Adrenal gland (tissue), 12 donors: ENCODE measurements around the gene TET2. TPM values are rescaled to one million over a fixed set of nuclear protein-coding genes. Genes with fewer than 3 reads are reported as not detected.
"Not testable (repeated sequence)": the region's sequence is repeated elsewhere in the genome, so short reads cannot be mapped to it uniquely, and the experiment has no call there.

Experiments
- DNase-seq, 7 donors: peaks; one replicate each; pipeline ENCODE4 v3.0.0-alpha.2; 2019 to 2020
- H3K27ac ChIP-seq, 5 donors: fragments of 200-600 bp; sonication (generic) in 4 of 5; 1 replicate in 3 of 5; 2 replicates in 2 of 5; pipeline versions ENCODE4 v1.5.1 to v1.8.0; 2016 to 2020; ENCODE audit warnings: mild to moderate bottlenecking in 1 of 5
- H3K27me3 ChIP-seq: fragments of 200-600 bp; 2 replicates; pipeline ENCODE4 v1.8.0; 2021
- H3K36me3 ChIP-seq, 2 donors: fragments of 200-600 bp; replicated peaks in 1 of 2; 1 replicate in 1 of 2; 2 replicates in 1 of 2; pipeline versions ENCODE4 v1.5.1 to v1.8.0; 2018 to 2022
- H3K4me1 ChIP-seq, 2 donors: fragments of 200-600 bp; replicated peaks in 1 of 2; 1 replicate in 1 of 2; 2 replicates in 1 of 2; pipeline versions ENCODE4 v1.5.1 to v1.8.0; 2018 to 2021
- H3K4me3 ChIP-seq, 4 donors: fragments of 200-600 bp; sonication (generic) in 3 of 4; one replicate each; pipeline ENCODE4 v1.5.1; 2016 to 2018
- H3K9me3 ChIP-seq, 3 donors: fragments of 200-600 bp; sonication (generic) in 1 of 3; replicated peaks in 1 of 3; 1 replicate in 2 of 3; 2 replicates in 1 of 3; pipeline versions ENCODE4 v1.5.1 to v1.8.0; 2016 to 2021
- POLR2A ChIP-seq, 2 donors: fragments of 450-650 bp; IDR thresholded peaks; one replicate each; pipeline ENCODE4 v1.6.1; 2017; ENCODE audit warnings: antibody characterized with exemption in 2 of 2, mild to moderate bottlenecking in 2 of 2, moderate library complexity in 1 of 2
- WGBS, 4 donors: extraction: QIAGEN DNeasy Blood & Tissue Kit in 2 of 4; methylation state at CpG; one replicate each; pipeline versions ENCODE4 v1.1.5 to v1.1.7; 2013 to 2017; 5-methylcytosine and 5-hydroxymethylcytosine counted together
- intact Hi-C, 2 donors: fragments of 100-400 bp; cut with DNase I; formaldehyde crosslinking; loops; one replicate each; pipeline versions ENCODE4 v1.14.1 to v1.15.0; 2022 to 2023
- polyA plus RNA-seq, 3 donors: library from polyadenylated mRNA; stranded (reverse); fragments of 200-250 nt in 2 of 3; fragments of 350-450 nt in 1 of 3; fragmentation: Illumina TruSeq in 1 of 3; extraction: RNeasy Lipid Tissue Mini Kit (QIAGEN cat#74804) in 1 of 3; gene quantifications; one replicate each; pipeline ENCODE4 v1.2.3, GENCODE V29; 2013 to 2014
- total RNA-seq, 9 donors: library from RNA; depleted of rRNA in 4 of 9; stranded (reverse); fragments of >200 nt in 4 of 9; fragments of 120-200 nt in 1 of 9; fragmentation: NEBNext Ultra II Directional in 1 of 9; extraction: Animal tissue kit (Norgen Biotek cat#: 25700) in 1 of 9; gene quantifications; one replicate each; pipeline versions ENCODE4 v1.1.0 to v1.2.4, GENCODE V29; 2013 to 2023
- TF ChIP-seq, protein P1 (sequence below), 6 experiments: fragments of 450-650 bp in 4 of 6; fragments of 200-600 bp in 2 of 6; sonication (generic) in 1 of 6; IDR thresholded peaks; 1 replicate in 5 of 6; 2 replicates in 1 of 6; pipeline versions ENCODE4 v1.5.1 to v1.8.0; 2016 to 2021; ENCODE audit warnings: antibody characterized with exemption in 6 of 6, mild to moderate bottlenecking in 2 of 6, moderate library complexity in 1 of 6
- donor health status: healthy with polysubstance abuse.
- donor health status: Bipolar disorder and iron deficiency.
- donor health status: DM: yes; HTN: yes; CAD: no.
- donor health status: DM: no; HTN: no; CAD: no.
- donor health status: DM: no; HTN: no; CAD: no.
- donor health status: DM: yes; HTN: yes; CAD: no.

TET2 gene
- total and polyA plus RNA-seq, 12 donors: 3.7 to 26.1 (median 14.6) TPM

GRCh38 chr4:105293360-105293759 is 146.7 kb downstream of the TET2 start:
- Histone ChIP-seq H3K27ac (peak overlapping the region in 1 of 5 donors; percentile 12), H3K4me1 (no peaks in the 10 kb centered on the region), H3K27me3 (no peaks in the 10 kb centered on the region), H3K9me3 (no peaks in the 10 kb centered on the region), H3K36me3 (no peaks in the 10 kb centered on the region), H3K4me3 (no peak overlapping the region)
- no peak for TF ChIP-seq POLR2A (IDR thresholded peaks at IDR 0.05)
- TF ChIP-seq, protein P1, sequence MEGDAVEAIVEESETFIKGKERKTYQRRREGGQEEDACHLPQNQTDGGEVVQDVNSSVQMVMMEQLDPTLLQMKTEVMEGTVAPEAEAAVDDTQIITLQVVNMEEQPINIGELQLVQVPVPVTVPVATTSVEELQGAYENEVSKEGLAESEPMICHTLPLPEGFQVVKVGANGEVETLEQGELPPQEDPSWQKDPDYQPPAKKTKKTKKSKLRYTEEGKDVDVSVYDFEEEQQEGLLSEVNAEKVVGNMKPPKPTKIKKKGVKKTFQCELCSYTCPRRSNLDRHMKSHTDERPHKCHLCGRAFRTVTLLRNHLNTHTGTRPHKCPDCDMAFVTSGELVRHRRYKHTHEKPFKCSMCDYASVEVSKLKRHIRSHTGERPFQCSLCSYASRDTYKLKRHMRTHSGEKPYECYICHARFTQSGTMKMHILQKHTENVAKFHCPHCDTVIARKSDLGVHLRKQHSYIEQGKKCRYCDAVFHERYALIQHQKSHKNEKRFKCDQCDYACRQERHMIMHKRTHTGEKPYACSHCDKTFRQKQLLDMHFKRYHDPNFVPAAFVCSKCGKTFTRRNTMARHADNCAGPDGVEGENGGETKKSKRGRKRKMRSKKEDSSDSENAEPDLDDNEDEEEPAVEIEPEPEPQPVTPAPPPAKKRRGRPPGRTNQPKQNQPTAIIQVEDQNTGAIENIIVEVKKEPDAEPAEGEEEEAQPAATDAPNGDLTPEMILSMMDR (IDR thresholded peaks at IDR 0.05): no peak
- intact Hi-C loops: no loop called here
- no peak for DNase-seq

DNA sequence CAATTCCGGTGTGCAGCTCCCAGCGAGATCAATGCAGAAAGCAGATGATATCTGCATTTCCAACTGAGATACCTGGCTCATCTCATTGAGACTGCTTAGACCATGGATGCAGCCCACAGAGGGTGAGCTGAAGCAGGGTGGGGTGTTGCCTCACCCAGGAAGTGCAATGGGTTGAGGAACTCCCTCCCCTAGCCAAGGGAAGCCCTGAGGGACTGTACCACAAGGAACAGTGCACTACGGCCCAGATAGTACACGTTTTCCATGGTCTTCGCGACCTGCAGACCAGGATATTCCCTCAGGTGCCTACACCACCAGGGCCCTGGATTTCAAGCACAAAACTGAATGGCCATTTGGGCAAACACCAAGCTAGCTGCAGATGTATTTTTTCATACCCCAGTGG is 150.0 kb downstream of the TET2 start:
- intact Hi-C loops: no loop called here
- WGBS, 4 donors: 81 to 91% (median 88%) methylated on average over 5 to 6 of the region's 6 CpGs
- no peak for DNase-seq
- no peak for TF ChIP-seq POLR2A (IDR thresholded peaks at IDR 0.05)
- TF ChIP-seq, protein P1 (IDR thresholded peaks at IDR 0.05): no peak
- H3K27me3 ChIP-seq: no peaks in the 10 kb centered on the region
- H3K36me3 ChIP-seq: no peaks in the 10 kb centered on the region
- no peak overlapping the region for H3K27ac ChIP-seq
- no peak overlapping the region for H3K4me3 ChIP-seq
- no peaks in the 10 kb centered on the region for H3K9me3 ChIP-seq
- H3K4me1 ChIP-seq: no peaks in the 10 kb centered on the region

DNA sequence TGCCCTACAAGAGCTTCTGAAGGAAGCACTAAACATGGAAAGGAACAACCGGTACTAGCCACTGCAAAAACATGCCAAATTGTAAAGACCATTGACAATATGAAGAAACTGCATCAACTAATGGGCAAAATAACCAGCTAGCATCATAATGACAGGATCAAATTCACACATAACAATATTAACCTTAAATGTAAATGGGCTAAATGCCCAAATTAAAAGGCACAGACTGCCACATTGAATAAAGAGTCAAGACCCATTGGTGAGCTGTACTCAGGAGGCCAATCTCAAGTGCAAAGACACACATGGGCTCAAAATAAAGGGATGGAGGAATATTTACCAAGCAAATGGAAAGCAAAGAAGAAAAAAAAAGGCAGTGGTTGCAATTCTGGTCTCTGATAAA is 152.4 kb downstream of the TET2 start:
- H3K27me3 ChIP-seq, H3K4me1 ChIP-seq, H3K4me3 ChIP-seq, intact Hi-C loops, H3K36me3 ChIP-seq, H3K27ac ChIP-seq, H3K9me3 ChIP-seq, DNase-seq: not testable (repeated sequence)
- WGBS, 4 donors: 95 to 100% (median 99%) methylated on average over 1 of the region's 1 CpG

GRCh38 chr4:105304085-105304484 is 157.4 kb downstream of the TET2 start:
- H3K9me3 ChIP-seq: no peaks in the 10 kb centered on the region
- H3K27ac ChIP-seq: no peak overlapping the region
- no peak for DNase-seq
- no peaks in the 10 kb centered on the region for H3K27me3 ChIP-seq
- no peaks in the 10 kb centered on the region for H3K4me1 ChIP-seq
- intact Hi-C loops: no loop called here
- no peaks in the 10 kb centered on the region for H3K36me3 ChIP-seq
- H3K4me3 ChIP-seq: no peak overlapping the region
- TF ChIP-seq POLR2A (IDR thresholded peaks at IDR 0.05): no peak
- TF ChIP-seq, protein P1 (IDR thresholded peaks at IDR 0.05): no peak

DNA sequence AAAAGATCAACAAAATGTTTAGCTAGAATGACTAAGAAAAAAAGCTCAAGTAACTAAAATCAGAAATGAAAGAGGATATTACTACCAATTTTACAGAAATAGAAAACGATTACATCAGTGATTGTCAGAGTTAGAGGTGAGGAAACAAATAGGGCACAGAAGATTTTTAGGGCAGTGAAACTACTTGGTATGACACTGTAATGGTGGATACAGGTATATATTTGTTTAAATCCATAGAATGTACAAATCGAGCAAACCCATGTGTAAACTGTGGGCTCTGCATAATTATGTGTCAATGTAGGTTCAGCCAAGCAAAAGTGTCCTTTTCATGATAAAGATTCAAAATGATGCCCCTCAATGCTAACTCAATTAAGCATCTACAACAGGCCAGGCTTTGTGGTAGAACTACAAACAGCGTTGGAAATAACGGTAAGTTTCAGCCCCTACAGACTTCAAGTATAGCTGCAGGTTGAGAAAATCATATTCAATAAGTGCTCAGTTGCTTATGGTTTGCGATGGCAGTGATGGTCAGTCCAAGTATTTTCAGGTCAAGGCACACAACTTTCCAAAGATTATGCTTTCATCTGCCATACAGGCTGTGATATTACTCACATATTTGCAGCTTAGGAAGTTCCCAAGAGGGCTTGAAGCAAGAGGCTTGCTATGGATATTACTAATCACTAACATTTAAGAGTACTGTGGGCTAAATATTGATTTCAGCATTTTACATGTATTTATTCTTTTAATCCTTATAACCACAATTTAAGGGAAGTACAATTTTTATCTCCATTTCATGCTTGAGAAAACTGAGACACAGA is 158.6 kb downstream of the TET2 start:
- H3K4me1 ChIP-seq: no peaks in the 10 kb centered on the region
- no peak overlapping the region for H3K27ac ChIP-seq
- 84 to 92% (median 87%) methylated on average over 5 of the region's 5 CpGs for WGBS, 4 donors
- no peak for DNase-seq
- TF ChIP-seq, protein P1 (IDR thresholded peaks at IDR 0.05): no peak
- no peak for TF ChIP-seq POLR2A (IDR thresholded peaks at IDR 0.05)
- no peak overlapping the region for H3K4me3 ChIP-seq
- H3K27me3 ChIP-seq: no peaks in the 10 kb centered on the region
- H3K36me3 ChIP-seq: no peaks in the 10 kb centered on the region
- intact Hi-C loops: no loop called here
- H3K9me3 ChIP-seq: no peaks in the 10 kb centered on the region
